ENCODE data around the gene GIPC2.

- TF ChIP-seq POLR2A (IDR thresholded peaks at IDR 0.05; ENCODE audit: low read depth, low read length) (no peak), POLR2AphosphoS5 (IDR thresholded peaks at IDR 0.05; ENCODE audit: low read depth, low read length) (no peak), TAF1 (IDR thresholded peaks at IDR 0.05; ENCODE audit: low read depth, low read length) (no peak), PAX5 (IDR thresholded peaks at IDR 0.05; ENCODE audit: insufficient read depth, low read length, severe bottlenecking) (no peak), SPI1 (IDR thresholded peaks at IDR 0.05; ENCODE audit: low read depth, low read length) (no peak)
Observed at GRCh38 chr1:78170859-78171258, 125.1 kb downstream of the GIPC2 start.

All from GM12891 (cell line).